ENCODE results near the gene CNDP1.
"Not testable (repeated sequence)": the region's sequence is repeated elsewhere in the genome, so short reads cannot be mapped to it uniquely, and the experiment has no call there.

Gene CNDP1

GRCh38 chr18:74534150-74534969, at the start of gene CNDP1:
CNDP1 (plus strand) TSS chr18:74534500; CDS start chr18:74534668, 168 bp downstream.
- DNase-seq (ENCODE audit: low read depth in 2 of 2) = no peak

- DNase-seq (ENCODE audit: low read depth in 2 of 2) = no peak
Measured at GRCh38 chr18:74486119-74486849, 48.0 kb upstream of the CNDP1 start.

GRCh38 chr18:74488354-74488753, 45.9 kb upstream of the CNDP1 start:
- no peak for DNase-seq (ENCODE audit: low read depth in 2 of 2)

GRCh38 chr18:74488864-74489263, 45.4 kb upstream of the CNDP1 start:
- no peak for DNase-seq (ENCODE audit: low read depth in 2 of 2)

- no peak for DNase-seq (ENCODE audit: low read depth in 2 of 2)
Measured at GRCh38 chr18:74489676-74490075, 44.6 kb upstream of the CNDP1 start.

- DNase-seq (ENCODE audit: low read depth in 2 of 2) = no peak
Measured at GRCh38 chr18:74492259-74492658, 42.0 kb upstream of the CNDP1 start.

GRCh38 chr18:74493689-74494088, 40.6 kb upstream of the CNDP1 start:
- DNase-seq (ENCODE audit: low read depth in 2 of 2) = peak in 1 of 2 donors; percentile 37

GRCh38 chr18:74494514-74494913, 39.8 kb upstream of the CNDP1 start:
- no peak for DNase-seq (ENCODE audit: low read depth in 2 of 2)

GRCh38 chr18:74495581-74496507, 38.5 kb upstream of the CNDP1 start, which contains the start of gene CNDP2:
CNDP2 (plus strand) TSS chr18:74496363; CDS start chr18:74499974, 3,611 bp downstream.
- DNase-seq (ENCODE audit: low read depth in 2 of 2) = peak; percentile 99 to 100

GRCh38 chr18:74496508-74497323, 37.6 kb upstream of the CNDP1 start:
- DNase-seq (ENCODE audit: low read depth in 2 of 2) = peak; percentile 12 to 27

- no peak for DNase-seq (ENCODE audit: low read depth in 2 of 2)
Measured at GRCh38 chr18:74497324-74497676, 37.0 kb upstream of the CNDP1 start.

GRCh38 chr18:74497778-74498177, 36.5 kb upstream of the CNDP1 start:
- no peak for DNase-seq (ENCODE audit: low read depth in 2 of 2)

GRCh38 chr18:74498712-74499627, 35.3 kb upstream of the CNDP1 start:
- DNase-seq (ENCODE audit: low read depth in 2 of 2) = peak; percentile 67 to 68

GRCh38 chr18:74499633-74500032, 34.7 kb upstream of the CNDP1 start:
- peak in 1 of 2 donors; percentile 30 for DNase-seq (ENCODE audit: low read depth in 2 of 2)

- no peak for DNase-seq (ENCODE audit: low read depth in 2 of 2)
Measured at GRCh38 chr18:74500372-74500771, 33.9 kb upstream of the CNDP1 start.

GRCh38 chr18:74500774-74501173, 33.5 kb upstream of the CNDP1 start:
- DNase-seq (ENCODE audit: low read depth in 2 of 2) = not testable (repeated sequence)

- DNase-seq (ENCODE audit: low read depth in 2 of 2) = no peak
Measured at GRCh38 chr18:74501386-74501785, 32.9 kb upstream of the CNDP1 start.

- no peak for DNase-seq (ENCODE audit: low read depth in 2 of 2)
Measured at GRCh38 chr18:74503137-74503536, 31.2 kb upstream of the CNDP1 start.

- no peak for DNase-seq (ENCODE audit: low read depth in 2 of 2)
Measured at GRCh38 chr18:74505776-74506175, 28.5 kb upstream of the CNDP1 start.
